ENCODE measurements around the gene CSTF3.

Gene CSTF3

DNA sequence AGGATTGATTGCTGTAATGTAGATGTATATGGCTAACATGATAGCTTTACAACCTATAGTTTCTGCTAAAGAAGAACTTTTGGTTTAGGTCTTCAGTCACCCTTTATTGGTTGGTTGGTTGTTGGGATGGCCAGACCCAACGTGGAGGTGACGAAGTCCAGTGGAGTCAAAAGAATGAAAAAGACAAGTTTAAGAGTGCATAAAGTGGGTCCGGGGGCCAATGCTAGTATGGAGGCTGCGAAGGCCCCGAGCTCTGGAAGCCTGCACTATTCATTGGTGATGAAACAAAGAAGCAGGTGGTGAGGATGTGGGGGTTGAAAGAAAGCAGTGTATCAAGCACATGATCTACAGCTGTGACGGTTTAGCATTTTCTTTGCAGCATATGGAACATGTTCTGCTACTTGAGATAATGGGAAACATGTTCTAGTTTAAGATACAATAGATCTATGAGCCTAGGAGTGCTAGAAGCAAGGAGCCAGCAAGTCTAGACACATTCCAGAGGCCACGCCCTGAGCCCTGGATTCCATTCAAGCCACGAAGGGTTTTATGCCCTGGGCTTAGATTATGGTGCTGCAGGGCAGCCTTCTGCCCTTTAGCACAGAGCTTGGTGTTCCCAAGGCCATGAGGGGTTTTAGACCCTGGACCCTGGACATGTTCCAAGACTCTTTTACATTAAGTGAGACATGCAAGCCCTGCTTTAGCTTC, 115.6 kb downstream of the CSTF3 start:
- in situ Hi-C loops (cut with MboI; ENCODE audit: low sequenced_read_pairs) = no loop called here

DNA sequence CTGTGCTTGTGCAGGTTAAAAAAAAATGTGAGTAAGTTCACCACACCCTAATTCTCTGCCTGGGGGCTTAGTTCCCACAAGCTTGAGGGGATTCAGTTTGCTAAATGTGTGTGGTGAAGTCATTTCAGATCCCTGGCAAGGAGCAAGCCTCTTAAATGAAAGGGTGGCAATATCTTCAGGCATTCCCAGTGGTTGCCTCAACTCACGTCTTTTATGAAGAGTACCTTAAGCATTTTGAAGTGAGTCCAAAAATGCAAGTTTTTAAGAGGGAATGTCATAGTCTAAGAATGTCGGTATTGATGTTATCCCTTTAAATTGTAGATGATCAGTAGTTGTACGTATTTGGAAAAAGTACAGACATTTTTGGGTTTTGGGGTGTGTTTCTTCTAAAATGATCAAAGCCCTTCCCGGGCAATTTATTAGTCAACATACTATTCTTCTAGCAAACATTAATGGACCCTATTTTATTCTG, 117.0 kb downstream of the CSTF3 start:
- in situ Hi-C loops (cut with MboI; ENCODE audit: low sequenced_read_pairs) = no loop called here

DNA sequence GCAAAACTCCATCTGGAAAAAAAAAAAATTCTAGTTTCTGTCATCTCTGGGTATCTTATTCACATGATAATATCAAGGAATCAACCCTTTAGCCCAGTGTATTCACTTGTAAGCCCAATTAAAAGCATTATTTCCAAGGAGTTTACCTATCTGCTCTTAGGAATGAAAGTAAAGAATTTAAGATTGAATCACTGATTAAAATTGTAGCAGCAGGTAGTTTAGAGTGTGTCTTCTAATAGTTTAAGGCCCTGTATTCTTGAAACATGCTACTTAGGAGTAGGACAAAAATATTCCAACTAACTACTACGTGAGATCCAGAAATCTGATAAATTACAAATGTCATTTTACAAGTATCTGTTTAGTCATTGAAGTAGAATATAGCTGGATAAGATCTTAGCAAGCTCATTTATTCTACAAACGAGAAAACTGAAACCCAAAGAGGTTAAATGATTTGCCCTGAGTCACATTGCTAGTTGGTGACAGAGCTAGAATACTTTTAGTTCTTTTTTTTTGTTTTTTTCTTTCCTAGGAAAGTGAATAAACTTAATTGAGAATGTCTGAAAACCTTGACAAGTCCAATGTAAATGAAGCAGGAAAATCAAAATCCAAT, 118.0 kb downstream of the CSTF3 start:
- in situ Hi-C loops (cut with MboI; ENCODE audit: low sequenced_read_pairs) = no loop called here

DNA sequence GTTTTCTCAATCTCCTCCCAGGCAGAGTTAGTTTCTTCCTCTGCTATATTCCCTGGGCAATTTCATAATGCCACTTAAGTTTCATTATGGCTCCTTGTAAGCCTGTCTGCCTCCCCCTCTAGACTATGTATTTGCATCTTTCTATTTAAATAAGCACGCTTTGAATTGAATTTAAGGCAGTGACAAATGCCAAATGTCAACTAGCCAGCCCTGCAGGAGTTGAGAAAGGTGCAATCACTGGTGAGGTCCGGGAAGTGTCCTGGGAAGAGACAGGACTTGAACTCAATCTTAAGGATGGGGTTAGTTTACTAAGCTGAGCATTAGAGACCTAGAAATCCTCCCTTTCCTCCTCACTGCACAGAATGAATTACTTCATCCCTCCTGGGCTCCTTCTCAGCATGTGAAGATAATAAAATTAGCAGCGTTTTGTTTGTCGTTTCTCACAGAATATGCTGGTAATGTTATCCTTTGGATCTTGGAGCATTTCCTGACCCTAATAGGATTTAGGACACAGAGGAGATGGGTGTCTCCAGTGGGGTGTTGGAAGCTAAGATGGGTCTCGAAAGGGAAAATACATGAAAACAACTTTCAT, 120.3 kb downstream of the CSTF3 start:
- in situ Hi-C loops (cut with MboI; ENCODE audit: low sequenced_read_pairs) = no loop called here

- in situ Hi-C loops (cut with MboI; ENCODE audit: low sequenced_read_pairs) = no loop called here
Measured at GRCh38 chr11:33040033-33040861, 121.0 kb downstream of the CSTF3 start.

GRCh38 chr11:33039274-33040032, 121.8 kb downstream of the CSTF3 start, which contains the start of gene TCP11L1:
Gene TCP11L1 (plus strand): TSS chr11:33039572. CDS start chr11:33043774, 4,202 bp downstream.
- in situ Hi-C loops (cut with MboI; ENCODE audit: low sequenced_read_pairs) = no loop called here

- in situ Hi-C loops (cut with MboI; ENCODE audit: low sequenced_read_pairs) = no loop called here
Measured at GRCh38 chr11:33035011-33035410, 126.3 kb downstream of the CSTF3 start.

All from HL-60/S4 treated with retinoic acid at 250 ng/mL for 4 days and 3 days (cell line).